GM12864 (cell line): ENCODE measurements around the gene KCTD4.

ENCODE experiments used
- DNase-seq: peaks from one replicate; pipeline ENCODE4 v3.0.0-alpha.2; 2011; ENCODE audit warnings: low read depth
- H3K4me3 ChIP-seq: 2 replicates; pipeline ENCODE4 v1.5.1; 2011; ENCODE audit warnings: mild to moderate bottlenecking, low read depth, low read length, control low read depth
- TF ChIP-seq, protein P1 (sequence below): IDR thresholded peaks from 2 replicates; pipeline ENCODE4 v1.5.1; 2011; ENCODE audit warnings: low read depth, mild to moderate bottlenecking, moderate library complexity, low read length, control low read depth, inconsistent platforms; ENCODE audit errors: missing control alignments

KCTD4 gene

DNA sequence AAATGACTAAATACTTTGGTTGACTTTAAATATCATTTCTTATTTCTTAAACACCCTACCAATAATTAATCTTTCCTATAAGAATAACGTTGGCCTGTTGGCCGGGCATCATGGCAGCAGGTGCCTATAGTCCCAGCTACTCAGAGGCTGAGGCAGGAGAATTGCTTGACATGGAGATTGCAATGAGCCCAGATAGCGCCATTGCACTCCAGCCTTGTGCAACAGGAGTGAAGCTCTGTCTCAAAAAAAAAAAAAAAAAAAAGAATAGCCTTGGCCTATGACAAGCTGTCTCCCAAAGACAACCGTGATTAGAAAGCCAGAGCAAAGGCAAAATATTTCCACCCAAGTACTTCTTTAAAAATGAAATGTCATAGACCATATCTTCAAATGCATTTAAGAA lies 24.5 kb upstream of the KCTD4 start:
- TF ChIP-seq, protein P1, sequence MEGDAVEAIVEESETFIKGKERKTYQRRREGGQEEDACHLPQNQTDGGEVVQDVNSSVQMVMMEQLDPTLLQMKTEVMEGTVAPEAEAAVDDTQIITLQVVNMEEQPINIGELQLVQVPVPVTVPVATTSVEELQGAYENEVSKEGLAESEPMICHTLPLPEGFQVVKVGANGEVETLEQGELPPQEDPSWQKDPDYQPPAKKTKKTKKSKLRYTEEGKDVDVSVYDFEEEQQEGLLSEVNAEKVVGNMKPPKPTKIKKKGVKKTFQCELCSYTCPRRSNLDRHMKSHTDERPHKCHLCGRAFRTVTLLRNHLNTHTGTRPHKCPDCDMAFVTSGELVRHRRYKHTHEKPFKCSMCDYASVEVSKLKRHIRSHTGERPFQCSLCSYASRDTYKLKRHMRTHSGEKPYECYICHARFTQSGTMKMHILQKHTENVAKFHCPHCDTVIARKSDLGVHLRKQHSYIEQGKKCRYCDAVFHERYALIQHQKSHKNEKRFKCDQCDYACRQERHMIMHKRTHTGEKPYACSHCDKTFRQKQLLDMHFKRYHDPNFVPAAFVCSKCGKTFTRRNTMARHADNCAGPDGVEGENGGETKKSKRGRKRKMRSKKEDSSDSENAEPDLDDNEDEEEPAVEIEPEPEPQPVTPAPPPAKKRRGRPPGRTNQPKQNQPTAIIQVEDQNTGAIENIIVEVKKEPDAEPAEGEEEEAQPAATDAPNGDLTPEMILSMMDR = no peak
- DNase-seq = no peak
- H3K4me3 ChIP-seq = no peak overlapping the region

DNA sequence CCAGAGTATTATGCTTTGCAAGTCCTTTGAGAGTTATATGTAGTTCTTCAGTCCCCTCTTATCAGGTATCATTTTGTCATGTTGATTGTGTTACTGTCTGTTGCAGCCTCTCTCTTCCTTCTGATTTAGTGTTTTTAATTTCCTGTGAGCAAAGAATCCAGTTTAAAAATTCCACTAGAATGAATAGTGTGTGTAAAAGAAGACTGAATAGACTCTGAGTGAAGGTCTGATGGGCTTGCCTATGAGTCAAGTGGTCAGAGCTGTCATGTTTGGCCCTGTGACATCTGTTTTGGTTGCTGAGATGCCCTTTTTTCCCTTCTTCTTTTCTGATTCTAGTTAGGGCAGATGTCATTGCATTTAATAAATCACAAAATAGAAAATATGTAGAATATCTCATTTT lies 23.3 kb upstream of the KCTD4 start:
- TF ChIP-seq, protein P1 = no peak

DNA sequence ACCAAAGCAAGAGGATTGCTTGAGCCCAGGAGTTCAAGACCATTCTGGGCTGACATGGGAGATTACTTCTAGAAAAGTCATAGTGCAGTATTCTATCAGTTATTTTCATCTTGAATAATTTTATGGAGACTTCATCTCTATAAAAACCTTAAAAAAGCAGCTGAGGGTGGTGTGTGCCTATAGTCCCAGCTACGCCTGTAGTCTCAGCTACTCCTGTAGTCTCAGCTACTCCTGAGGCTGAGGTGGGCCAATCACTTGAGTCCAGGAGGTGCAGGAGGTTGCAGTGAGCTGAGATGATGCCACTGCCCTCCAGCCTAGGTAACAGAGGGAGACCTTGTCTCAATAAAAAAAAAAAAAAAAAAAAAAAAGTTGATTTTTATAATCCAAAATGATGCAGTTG lies 22.1 kb upstream of the KCTD4 start:
- no peak overlapping the region for H3K4me3 ChIP-seq
- no peak for DNase-seq
- TF ChIP-seq, protein P1 = no peak

More for the DNA sequence above, 23.3 kb upstream of the KCTD4 start:
- DNase-seq = no peak
- H3K4me3 ChIP-seq = no peak overlapping the region

DNA sequence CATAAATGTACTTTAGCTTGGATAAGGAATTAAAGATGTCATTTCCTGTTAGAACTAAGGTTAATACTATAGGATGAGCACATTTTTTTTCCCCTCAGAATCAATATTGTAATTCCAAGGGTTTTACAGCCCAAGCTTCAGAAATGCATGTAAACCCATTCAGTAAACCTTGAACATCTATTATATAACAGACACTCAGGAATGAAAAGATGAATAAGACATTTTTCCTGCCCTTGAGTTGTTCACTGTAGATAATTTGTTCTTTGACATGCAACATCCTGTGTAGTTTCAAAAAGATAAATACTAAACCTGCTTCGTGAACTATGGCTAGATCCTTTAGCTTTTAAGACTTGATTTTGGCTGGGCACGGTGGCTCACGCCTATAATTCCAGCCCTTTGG lies 21.7 kb upstream of the KCTD4 start:
- no peak for DNase-seq
- no peak overlapping the region for H3K4me3 ChIP-seq
- TF ChIP-seq, protein P1 = no peak

DNA sequence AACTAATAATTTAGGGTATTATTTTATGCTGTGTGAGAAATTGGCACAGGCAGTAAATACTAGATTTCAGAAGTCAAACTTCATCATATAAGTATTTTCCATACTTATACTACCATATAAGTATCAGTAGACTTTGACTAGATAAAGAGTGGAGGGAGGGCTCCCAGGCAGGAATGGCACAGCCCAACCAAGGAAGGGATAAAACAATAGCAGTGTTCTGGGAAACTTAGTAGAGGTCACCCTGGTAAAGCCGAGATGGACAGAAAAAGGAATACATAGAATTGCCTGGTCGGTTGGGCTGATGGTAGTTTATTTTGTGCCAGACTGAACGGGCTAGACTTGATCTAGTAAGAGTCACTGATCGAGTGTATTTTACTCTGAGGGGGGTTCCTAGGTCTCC lies 19.6 kb upstream of the KCTD4 start:
- TF ChIP-seq, protein P1 = no peak
- H3K4me3 ChIP-seq = no peak overlapping the region
- no peak for DNase-seq

DNA sequence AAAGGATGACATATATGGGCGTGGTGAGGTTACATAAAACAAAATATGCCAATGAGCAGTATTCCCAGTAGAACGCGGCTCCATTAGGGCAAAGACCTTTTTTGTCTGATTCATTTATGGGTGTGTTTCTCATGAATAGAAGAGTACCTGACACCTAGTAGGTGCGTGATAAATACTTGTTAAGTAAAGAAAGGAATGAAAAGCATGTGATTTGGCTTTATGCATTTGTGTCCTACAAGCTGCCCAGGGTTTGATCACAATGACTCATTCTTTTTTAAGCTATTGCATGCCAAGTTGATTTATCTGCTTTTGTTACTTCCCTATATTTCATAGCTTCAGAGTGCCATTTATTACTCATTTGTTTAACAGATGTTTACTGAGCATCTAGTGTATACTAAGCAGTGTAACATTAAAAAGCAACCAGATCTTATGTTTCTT lies 19.1 kb upstream of the KCTD4 start:
- no peak for DNase-seq
- no peak overlapping the region for H3K4me3 ChIP-seq

More for the DNA sequence above, 19.1 kb upstream of the KCTD4 start:
- TF ChIP-seq, protein P1 = no peak
